Measurements from ENCODE around the gene ECSIT. TPM values are rescaled to one million over a fixed set of nuclear protein-coding genes. Genes with fewer than 3 reads are reported as not detected.
A peak's percentile ranks its signal among the peaks of the same experiment; 100 is the strongest.

ECSIT gene
- total RNA-seq, 4 donors from 2014 or later = 82.9 to 199 (median 129) TPM

- no peak overlapping the region for H3K4me3 ChIP-seq
- TF ChIP-seq CTCF (IDR thresholded peaks at IDR 0.05 in 4 of 5, conservative IDR thresholded peaks at IDR 0.05 in 1 of 5) = peak in 4 of 5 experiments; percentile 46 to 58 (median 50)
- TF ChIP-seq POLR2A (IDR thresholded peaks at IDR 0.05) = no peak
- ATAC-seq (no peak), DNase-seq (peak in 1 of 2 donors; percentile 33)
- no peaks in the 10 kb centered on the region for H3K27me3 ChIP-seq
- no peaks in the 10 kb centered on the region for H3K9me3 ChIP-seq
- in situ Hi-C loops (cut with MboI; ENCODE audit: low sequenced_read_pairs in 4 of 4) (loop anchor here in 1 of 4 donors (10.0 kb wide), 1 partner anchor 88 kb away; no protein-coding TSS in a partner anchor), intact Hi-C loops (cut with DNase I; ENCODE audit: low total_unique reads) (loop anchor here (5.0 kb wide), 1 partner anchor 91 kb away; no protein-coding TSS in a partner anchor)
- H3K4me1 ChIP-seq = no peaks in the 10 kb centered on the region
- no peak overlapping the region for H3K27ac ChIP-seq
- H3K36me3 ChIP-seq = peaks cover 0 to 34% of the 10 kb centered on the region in 2 donors
Measured at GRCh38 chr19:11496391-11497163, 32.4 kb downstream of the ECSIT start.

- intact Hi-C loops (cut with DNase I; ENCODE audit: low total_unique reads) = loop anchor here (5.0 kb wide), 1 partner anchor 91 kb away; no protein-coding TSS in a partner anchor
Measured at GRCh38 chr19:11495885-11496284, 33.0 kb downstream of the ECSIT start.

GRCh38 chr19:11495481-11495880 lies 33.5 kb downstream of the ECSIT start:
- ATAC-seq (no peak), DNase-seq (no peak)
- intact Hi-C loops (cut with DNase I; ENCODE audit: low total_unique reads) (loop anchor here (5.0 kb wide), 1 partner anchor 92 kb away; no protein-coding TSS in a partner anchor), in situ Hi-C loops (cut with MboI; ENCODE audit: low sequenced_read_pairs in 4 of 4) (loop anchor here in 1 of 4 donors (10.0 kb wide), 1 partner anchor 89 kb away; no protein-coding TSS in a partner anchor)
- Histone ChIP-seq H3K27me3 (no peaks in the 10 kb centered on the region), H3K9me3 (no peaks in the 10 kb centered on the region), H3K4me1 (no peaks in the 10 kb centered on the region), H3K36me3 (peaks cover 0 to 34% of the 10 kb centered on the region in 2 donors), H3K4me3 (no peak overlapping the region), H3K27ac (no peak overlapping the region)
- TF ChIP-seq POLR2A (IDR thresholded peaks at IDR 0.05) (no peak), CTCF (IDR thresholded peaks at IDR 0.05 in 4 of 5, conservative IDR thresholded peaks at IDR 0.05 in 1 of 5) (no peak)

More at GRCh38 chr19:11495885-11496284, 33.0 kb downstream of the ECSIT start:
- no peaks in the 10 kb centered on the region for H3K27me3 ChIP-seq
- no peak overlapping the region for H3K4me3 ChIP-seq
- peaks cover 0 to 34% of the 10 kb centered on the region in 2 donors for H3K36me3 ChIP-seq
- no peak overlapping the region for H3K27ac ChIP-seq
- no peaks in the 10 kb centered on the region for H3K4me1 ChIP-seq
- no peaks in the 10 kb centered on the region for H3K9me3 ChIP-seq
- no peak for DNase-seq
- no peak for TF ChIP-seq POLR2A (IDR thresholded peaks at IDR 0.05)
- in situ Hi-C loops (cut with MboI; ENCODE audit: low sequenced_read_pairs in 4 of 4) = loop anchor here in 1 of 4 donors (10.0 kb wide), 1 partner anchor 89 kb away; no protein-coding TSS in a partner anchor
- no peak for ATAC-seq

GRCh38 chr19:11494634-11495285 lies 34.2 kb downstream of the ECSIT start:
- DNase-seq (no peak), ATAC-seq (no peak)
- TF ChIP-seq CTCF (IDR thresholded peaks at IDR 0.05 in 4 of 5, conservative IDR thresholded peaks at IDR 0.05 in 1 of 5) (no peak), POLR2A (IDR thresholded peaks at IDR 0.05) (no peak)
- in situ Hi-C loops (cut with MboI; ENCODE audit: low sequenced_read_pairs in 4 of 4) (loop anchor here in 1 of 4 donors (10.0 kb wide), 1 partner anchor 90 kb away; no protein-coding TSS in a partner anchor), intact Hi-C loops (cut with DNase I; ENCODE audit: low total_unique reads) (loop anchor here (5.0 kb wide), 1 partner anchor 93 kb away; no protein-coding TSS in a partner anchor)
- Histone ChIP-seq H3K27me3 (no peaks in the 10 kb centered on the region), H3K4me1 (no peaks in the 10 kb centered on the region), H3K9me3 (no peaks in the 10 kb centered on the region), H3K36me3 (peaks cover 0 to 34% of the 10 kb centered on the region in 2 donors), H3K27ac (no peak overlapping the region), H3K4me3 (no peak overlapping the region)

GRCh38 chr19:11489378-11489777 lies 39.6 kb downstream of the ECSIT start:
- Histone ChIP-seq H3K27me3 (peaks cover 0 to 4% (median 0%) of the 10 kb centered on the region in 3 donors), H3K4me1 (no peaks in the 10 kb centered on the region), H3K36me3 (peaks cover 0 to 13% of the 10 kb centered on the region in 2 donors), H3K9me3 (no peaks in the 10 kb centered on the region), H3K4me3 (no peak overlapping the region), H3K27ac (no peak overlapping the region)
- DNase-seq = no peak
- intact Hi-C loops (cut with DNase I; ENCODE audit: low total_unique reads) (no loop called here), in situ Hi-C loops (cut with MboI; ENCODE audit: low sequenced_read_pairs in 4 of 4) (no loop called here)
- TF ChIP-seq CTCF (IDR thresholded peaks at IDR 0.05 in 4 of 5, conservative IDR thresholded peaks at IDR 0.05 in 1 of 5) (no peak), POLR2A (IDR thresholded peaks at IDR 0.05) (no peak)
- no peak for ATAC-seq
